GM19397 (cell line): Measurements from ENCODE around the gene TRABD.
A peak's percentile ranks its signal among the peaks of the same experiment; 100 is the strongest.

Source experiments
- ATAC-seq: cut with Tn5 transposase; IDR thresholded peaks from one replicate; pipeline ENCODE4 v1.9.1; 2021; ENCODE audit warnings: mild to moderate bottlenecking, moderate library complexity; ENCODE audit not compliant: unreplicated experiment

TRABD gene

DNA sequence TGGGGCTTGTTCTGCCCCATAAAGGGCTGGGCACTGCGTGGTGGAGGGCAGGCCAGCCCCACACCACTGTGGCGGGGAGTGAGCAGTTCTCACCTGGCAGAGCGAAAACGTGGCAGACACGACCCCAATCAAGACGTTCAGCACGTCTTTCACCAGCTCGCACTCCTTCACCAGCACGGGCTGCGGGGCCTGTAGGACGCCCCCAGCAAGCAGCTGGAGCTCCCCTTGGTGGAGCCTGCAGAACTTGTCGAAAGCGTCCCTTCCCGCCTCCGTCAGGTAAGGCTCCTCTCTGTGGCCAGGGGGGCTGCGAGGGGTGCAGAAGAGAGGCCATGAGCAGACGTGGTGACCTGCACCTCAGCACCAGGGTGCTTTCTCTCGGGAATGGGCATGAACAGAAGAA lies 47.5 kb downstream of the TRABD start:
- ATAC-seq = no peak

DNA sequence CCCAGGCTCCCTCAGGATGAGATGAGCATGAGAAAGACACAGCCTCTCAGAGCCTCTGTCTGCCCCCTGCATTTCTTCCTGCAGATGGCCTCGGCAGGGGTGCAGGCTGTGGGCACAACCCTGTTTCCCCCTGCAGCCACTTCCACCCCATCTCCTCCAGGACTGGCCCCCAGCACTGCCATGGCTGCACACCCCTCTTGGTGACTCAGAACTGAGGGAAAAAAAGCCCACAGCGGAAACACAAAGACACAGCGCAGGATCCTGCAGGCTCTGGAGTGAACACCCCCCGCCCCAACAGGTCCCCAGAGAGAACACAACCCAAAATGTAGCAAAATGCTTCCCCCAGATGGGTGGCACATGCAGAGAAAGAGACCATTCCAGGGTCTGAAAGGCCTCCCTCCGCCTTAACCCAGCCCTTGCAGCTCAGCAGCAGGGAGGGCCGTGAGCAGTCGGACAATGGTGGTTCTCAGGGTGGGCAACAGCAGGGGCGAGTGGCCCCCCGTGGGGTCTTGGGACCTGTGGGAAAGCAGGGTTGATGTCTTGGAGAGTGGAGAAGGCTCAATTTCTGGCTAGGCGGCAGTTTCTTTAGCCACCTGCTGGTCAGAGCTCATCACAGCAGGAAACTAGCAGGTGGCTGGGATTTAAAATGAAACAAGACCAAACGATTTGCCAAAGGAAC lies 51.2 kb downstream of the TRABD start:
- ATAC-seq = no peak

DNA sequence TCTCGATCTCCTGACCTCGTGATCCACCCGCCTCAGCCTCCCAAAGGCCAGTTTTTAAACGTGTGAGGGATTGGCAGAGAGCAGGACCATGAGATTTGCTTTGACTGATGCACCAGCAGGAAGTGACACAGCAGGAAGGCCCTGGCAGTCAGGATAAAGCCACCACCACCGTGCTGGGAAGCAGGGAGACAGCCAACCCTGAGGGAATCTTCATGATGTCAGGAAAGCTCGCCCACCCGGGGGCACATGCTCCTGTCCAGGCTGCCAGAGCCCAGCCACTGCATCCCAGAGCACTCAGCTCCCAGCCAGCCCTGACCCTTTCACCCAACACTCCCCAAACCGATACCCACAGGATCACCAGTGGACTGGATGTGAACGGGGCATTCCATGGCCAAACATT lies 53.0 kb downstream of the TRABD start:
- ATAC-seq = no peak

DNA sequence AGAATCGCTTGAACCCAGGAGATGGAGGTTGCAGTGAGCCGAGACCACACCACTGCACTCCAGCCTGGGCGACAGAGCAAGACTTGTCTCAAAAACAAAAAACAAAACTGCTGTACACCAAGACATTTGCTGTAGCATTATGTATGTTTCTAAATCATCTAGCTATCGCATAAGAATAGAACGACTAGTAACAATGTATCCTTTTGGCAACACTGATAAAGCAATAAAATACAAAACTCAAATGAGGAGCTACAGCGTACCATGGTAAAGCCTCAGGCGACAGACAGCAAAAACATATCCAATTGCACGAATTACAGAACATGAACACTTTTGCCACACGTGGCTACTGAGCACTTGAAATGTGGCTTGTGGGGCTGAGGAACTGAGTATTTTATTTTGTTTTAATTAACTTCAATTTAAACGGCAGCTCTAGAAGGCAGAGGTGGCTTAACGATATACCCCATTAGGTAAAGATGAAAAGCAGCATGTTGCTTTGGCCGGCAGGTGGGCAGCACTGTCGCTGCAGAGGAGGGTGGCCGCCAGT lies 56.8 kb downstream of the TRABD start:
- no peak for ATAC-seq

DNA sequence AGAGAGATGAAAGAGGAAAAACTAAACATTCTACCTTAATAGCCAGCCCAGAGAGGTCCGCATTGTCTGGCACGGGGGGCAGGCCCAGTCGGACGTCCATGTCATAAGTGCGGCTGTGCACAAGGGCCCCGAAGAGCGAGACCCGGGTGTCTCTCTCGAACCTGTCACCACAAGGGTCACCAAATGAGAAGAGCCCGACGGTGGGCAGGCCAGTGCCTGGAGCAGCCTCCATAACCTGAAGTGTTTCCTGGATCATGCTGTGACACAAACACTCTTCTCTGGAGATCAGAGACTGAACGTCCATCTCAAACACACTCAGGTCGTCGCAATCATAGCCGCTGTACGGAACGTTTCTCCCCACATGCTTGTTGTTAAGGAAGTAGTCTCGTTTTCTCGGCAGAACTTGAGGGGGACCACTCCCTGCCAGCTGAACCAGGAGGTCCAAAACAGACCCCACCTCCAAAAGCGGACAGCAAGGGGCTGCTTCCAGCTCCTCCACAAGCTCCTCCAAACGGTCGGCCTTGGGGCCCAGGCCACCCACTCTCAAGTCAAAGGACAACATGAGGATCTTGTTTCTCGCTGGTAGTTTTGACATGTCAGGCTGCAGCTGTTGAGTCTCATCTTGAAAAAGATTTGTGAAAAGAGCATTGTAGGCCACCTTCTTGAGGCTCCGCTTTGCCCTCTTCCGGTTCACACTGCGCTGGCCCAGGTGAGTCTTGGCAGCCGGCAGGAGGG lies 58.1 kb downstream of the TRABD start:
- ATAC-seq = no peak

DNA sequence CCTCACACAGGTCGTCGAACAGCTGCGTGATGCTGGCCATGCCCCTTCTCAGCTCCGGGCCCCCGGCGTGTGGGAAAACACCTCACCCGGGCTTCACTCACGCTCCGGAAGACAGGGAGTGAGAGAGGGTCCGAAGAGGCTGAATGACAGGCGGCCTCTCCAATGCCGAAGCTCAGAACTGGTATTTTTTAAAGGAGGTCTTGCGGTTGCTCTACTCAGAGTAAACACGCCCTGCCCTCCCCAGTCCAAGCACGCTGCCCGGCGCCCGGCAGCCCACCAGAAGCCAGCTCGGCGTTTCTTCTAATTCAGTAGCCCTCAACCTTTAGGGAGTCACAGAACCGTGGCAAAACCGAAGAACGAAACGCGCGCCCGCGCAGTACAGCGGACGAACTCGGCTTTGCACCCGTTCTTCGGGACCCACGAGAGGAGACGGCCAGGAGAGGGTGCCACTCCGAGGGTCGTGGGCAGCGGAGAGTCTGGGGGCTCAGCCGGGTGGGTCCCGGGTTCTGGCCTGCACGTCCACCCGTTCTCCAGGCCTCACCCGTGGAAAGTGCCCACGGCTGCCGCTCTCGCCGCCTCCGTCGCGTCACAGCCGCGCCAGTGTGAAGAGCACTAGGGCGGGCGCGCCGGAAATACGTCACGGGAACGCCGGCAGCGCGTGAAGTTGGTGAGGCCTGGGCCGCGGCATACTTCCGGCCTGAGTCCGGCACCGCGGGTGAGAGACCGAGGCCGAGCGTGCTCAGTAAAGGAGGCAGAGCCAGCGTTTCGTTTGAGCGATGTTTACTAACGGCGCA lies 58.9 kb downstream of the TRABD start, which contains the start of gene TUBGCP6:
Gene TUBGCP6 (minus strand): TSS at position 604 of the 794 bp plus-strand sequence. CDS start 564 bp downstream, at position 40.
- peak; percentile 67 for ATAC-seq

DNA sequence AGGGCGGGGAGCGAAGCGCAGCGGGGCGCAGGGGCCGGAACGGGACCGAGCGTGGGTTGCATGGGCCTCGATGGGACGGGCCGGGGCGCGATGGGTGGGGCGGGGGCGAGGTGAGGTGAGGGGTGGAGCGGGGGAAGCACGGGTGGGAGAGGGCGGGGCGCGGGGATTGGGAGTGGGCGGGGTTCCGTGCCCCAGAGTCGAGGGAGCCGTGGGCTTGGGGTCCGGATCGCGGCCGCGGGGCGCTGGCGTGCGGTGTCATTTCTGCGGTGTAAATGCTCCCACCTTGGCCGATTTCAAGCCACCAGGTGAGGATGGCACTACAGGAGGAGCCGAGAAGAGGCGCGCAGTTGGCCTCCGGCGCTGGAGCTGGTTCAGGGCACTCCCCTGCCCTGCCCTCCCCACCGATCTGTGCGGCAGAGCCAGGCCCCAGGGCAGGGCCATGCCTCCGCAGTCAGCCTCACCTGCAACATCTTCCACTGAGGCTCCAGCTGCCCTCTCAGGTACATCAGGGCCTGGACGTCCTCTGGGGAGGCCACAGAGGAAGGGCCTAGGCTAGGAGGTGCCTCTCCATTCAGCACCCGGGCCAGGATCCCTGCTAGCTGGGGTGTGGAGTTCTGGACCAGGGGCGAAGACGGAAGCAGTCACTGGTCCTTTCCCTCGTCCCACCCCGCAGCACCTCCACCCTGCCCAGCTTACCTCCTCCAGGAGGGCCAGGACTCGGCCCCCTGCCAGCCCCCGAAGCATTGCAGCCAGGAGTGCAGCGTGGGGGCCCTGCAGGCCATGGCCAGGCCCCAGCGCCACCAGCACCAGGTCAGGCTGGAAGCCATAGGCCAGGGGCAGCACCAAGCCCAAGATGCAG lies 59.7 kb downstream of the TRABD start:
- peak; percentile 9 for ATAC-seq

DNA sequence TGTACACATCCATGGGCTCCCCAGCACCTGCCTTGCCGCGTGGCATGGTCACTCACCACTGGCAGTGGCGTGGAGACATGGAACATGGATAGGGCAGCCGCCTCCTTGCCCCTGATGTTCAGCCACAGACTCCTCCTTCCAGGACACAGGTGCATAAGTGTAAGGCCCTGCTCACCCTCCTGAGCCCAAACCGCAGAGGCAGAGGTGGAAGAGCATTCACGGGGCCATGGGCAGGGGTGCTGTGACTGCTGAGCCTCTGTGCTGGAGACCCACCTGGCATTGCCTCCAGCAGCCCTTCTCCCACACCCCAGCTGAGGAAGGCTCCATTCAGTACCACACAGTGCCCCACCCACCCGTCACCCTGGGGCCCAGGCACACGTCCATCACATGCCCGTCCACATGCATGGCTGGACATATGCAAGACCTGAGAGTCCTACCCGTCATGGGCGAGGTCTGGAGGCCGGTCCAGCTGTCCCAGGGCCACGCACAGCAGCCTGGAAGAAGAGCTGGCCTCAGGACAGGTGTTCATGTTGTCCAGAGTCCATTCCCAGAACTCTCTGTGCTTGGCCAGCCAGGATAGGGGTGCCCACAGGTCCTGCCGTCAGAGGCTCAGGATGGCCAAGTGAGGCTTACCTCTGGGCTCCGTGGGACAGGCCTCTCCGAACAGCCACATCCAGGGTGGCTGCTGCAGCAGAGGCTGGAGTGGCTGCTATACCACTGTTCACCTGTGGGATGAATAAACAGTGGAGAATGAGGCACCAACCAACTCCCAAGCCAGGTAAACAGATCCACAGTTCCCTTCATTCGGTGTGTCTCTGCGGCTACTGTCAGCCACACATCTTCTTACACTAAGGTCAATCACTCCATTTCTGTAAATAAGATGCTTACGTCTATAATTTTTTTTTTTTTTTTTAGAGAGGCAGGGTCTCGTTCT lies 60.8 kb downstream of the TRABD start:
- ATAC-seq = no peak

DNA sequence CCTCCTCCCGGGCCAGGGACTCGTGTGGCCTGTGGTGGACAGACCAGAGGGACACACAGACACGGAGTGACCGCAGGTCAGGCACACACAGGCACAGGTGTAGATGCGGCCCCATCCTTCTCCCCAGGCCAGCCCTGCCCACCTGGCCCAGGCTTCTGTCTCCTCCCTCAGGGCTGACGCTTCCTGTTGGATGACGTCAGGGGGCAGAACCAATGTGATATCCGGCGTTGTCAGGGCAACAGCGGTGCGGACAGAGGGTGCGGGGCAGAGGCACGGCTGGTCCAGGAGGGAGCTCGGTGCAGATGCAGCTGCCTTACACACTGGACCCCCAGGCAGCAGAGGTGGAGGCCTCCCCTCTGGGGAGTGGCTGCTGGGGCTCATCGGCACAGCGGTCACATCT lies 62.0 kb downstream of the TRABD start:
- no peak for ATAC-seq

DNA sequence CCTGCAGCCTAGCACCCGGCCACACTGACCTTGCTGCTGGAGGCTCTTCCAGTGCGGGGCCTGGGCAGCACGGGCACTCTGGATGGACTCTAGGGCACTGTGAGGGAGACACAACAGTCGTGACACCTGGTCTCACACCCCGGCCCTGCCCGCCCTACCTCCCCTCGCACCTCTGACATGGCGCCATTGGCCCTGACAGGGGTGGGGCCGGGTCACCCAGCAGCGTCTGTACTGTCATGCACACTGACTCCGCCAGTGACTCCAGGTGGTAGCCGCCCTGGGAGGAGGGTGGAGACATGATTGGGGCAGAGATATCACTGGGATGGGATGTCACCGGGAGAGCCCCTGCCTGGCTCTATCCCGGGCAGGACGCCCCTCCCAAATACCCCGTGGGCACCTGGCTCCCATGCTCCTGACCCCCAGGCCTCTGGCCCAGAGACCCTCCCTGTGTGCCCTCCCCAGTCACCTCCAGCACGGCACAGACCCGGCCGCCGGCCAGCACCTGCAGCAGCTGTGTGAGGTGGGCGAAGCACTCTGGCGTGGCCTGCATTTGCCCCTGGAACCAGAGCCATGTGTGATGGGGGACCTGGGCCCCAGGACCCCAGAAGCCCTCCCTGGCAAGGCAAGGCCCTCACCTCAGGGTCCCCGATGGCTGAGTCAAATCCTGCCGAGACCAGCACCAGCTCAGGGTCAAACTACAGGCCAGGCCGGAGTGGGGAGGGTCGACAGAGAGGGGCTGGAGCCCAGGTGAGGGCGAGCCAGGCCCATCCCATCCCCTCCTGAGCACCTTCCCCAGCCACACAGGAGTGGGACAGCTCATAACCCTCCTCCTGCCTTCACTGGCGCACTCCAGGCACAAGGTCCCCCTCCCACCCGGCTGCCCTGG lies 62.7 kb downstream of the TRABD start:
- ATAC-seq = no peak
